Ammon's horn (tissue), 1 donor: ENCODE results near the gene TYW1B.
"Not testable (repeated sequence)": the region's sequence is repeated elsewhere in the genome, so short reads cannot be mapped to it uniquely, and the experiment has no call there.

Experiments
- DNase-seq: peaks from one replicate; pipeline ENCODE4 v3.0.0-alpha.2; 2016; ENCODE audit warnings: low spot score

TYW1B gene

DNA sequence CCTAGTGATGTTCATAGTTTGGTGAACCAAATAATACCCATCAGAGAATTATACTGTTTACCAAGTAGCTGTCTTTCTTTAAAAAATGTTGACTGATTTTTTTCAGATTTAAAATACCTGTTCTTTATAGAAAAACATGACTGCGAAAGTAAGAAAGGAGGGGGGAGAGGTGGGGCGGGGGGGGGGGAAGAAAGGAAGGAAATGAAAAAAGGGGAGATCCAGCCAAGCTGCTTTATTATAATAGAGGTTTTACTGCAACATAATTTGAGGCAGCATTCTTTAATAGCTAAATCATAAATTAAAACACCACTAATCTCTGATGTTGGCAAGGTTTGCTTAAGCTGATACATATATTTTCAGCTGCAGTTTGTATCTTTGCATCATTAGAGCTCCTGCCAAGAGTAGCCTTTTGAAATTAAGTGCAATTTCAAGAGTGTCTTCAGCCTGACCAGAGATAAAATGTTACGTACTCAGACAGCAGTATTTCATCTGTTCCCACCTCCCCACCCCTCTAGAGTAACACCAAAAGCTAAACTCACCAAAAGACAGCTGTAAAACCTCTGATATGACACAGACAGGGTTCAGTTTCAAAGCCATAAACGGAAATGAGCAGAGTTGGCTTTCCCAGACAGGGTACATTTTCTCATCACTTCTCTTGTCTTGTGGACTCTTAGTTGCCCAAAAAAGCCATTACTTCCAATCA is 202.1 kb downstream of the TYW1B start:
- not testable (repeated sequence) for DNase-seq

DNA sequence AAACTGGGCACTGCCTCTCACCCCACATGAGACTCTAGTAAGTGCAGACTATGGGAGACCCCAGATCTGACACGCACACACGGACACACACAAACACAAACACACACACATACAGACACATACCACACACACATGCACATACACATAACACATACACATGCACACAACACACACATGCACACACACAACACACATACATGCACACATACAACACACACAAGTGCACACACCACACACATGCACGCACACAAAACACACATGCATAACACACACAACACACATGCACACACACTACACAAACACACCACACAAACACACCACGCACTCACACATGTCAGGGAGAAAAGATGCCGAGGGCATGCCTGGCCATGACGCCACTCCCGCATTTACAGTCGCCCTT is 205.5 kb downstream of the TYW1B start:
- DNase-seq = no peak

DNA sequence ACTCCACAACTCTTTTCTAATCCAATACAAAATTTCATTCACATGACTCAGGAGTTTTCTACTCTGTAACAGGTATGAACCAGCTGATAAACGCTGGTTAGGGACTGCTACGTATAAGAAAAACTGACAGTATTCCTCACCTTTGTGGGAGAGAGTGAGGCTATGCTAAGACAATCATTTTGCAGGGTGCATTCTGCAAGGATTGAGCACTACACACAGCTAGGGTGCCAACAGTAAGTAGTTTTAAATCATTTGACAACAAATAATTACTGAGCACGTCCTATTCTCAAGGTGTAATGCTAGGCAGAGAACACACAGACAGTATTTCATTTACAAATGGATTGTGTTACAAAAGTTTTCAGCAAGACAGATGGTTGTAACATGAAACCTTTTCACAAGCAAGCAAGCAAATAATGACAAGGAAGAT is 206.2 kb downstream of the TYW1B start:
- DNase-seq = not testable (repeated sequence)

DNA sequence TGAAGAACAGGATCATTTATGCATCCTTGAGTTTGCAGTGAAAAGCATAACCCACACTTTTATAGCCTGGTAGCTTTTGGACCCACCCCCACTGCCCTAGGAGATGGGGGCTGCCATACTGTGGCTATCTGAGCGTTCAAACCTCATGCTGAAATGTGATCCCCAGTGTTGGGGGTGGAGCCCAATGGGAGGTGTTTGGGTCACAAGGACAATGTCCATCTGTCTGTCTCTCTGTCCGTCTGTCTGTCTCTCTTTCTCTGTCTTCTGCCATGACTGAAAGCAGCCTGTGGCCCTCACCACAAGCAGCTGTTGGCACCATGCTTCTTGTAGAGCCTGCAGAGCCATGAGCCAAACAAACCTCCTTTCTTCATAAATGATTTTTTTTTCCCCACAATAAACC is 207.1 kb downstream of the TYW1B start:
- not testable (repeated sequence) for DNase-seq

DNA sequence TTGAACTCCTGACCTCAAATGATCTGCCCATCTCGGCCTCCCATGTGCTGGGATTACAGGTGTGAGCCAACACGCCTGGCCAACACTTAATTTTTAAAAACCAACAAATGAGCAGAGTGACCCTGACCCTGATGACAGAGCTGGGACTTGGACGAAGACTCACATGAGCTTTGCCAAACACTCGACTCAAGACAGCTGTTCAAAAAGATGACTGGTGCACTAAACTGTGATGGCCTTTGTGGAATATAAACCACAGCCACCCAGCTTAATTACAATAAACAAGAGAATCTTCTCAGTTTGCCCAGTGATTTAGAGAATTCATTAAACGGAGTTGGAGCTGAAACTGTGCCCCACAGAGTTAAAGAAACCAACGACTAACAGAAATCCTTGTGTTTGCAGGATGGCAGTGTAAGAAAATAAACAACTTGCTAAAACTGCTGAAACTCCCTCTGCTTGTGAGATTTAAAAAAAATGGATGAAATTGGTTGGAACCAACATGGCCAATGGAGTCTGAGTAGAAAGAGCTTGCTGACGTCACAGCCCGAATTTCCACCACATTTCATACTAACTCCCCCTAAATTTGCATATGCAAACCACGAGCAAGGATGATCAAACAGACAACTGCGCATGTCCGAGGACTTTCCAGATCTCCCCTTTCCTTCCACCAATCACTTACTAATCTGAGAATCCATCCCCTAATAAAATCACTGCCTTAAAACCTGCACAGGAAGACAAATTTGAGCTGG is 209.4 kb downstream of the TYW1B start:
- peak; percentile 29 for DNase-seq

DNA sequence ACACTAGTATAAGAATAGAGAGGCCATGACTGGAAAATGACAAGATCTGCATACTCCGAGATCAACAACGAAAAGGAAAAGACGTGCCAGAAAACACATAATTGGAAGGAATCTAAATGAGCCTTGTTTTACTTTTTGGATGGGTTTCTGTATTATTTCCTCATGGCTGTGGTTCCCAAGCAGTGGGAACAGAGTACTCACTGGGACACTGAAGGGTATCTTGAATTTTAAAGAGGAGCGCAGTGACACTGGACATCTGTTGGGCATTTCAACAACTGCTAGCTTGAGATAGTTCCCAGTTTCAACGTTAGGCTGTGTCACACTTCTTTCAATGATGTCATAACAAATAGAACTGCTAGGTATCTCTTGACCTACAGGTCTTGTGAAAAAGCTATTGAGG is 218.2 kb downstream of the TYW1B start:
- not testable (repeated sequence) for DNase-seq

DNA sequence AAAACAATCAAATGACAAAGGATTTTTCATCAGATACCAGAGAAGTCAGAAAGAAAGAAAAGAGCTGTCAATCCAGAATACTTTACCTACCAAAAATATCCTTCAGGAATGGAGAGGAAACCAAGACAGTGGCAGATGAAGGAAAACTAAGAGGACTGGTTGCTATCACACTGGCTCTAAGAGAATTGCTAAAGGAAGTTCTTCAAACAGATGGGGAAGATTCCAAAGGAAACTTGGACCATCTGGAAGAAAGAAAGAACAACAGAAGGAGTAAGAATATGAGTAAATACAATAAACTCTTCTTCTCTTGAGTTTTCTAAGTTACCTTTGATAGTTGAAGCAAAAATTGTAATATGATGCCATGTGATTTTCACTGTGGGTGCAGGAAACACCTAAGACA is 220.0 kb downstream of the TYW1B start:
- not testable (repeated sequence) for DNase-seq

DNA sequence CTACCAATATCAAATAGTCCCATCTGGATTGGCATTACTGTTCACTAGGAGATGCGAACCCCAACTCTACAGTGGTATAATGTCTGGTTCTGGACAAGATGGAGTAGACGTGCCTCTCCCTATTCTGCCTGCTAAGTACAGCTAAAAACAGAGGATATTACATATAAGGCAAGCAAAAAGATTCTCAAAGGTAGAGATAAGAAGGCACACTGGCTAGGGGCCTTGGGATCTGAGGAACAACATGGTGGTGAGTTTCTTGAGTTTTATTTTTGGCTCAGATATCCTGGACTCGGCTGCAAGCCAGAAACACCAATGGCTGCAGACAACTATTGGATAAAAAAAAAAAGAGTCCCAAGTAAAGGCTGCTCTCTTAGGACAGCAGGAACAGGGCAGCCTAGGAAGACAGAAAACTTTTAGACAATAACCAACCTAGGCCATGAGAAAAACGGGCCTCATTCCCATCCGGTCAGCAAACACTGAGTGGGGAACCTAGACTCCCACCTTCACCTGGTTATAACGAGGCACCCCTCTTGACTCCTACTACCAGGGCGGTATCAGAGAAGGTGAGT is 222.1 kb downstream of the TYW1B start:
- not testable (repeated sequence) for DNase-seq

DNA sequence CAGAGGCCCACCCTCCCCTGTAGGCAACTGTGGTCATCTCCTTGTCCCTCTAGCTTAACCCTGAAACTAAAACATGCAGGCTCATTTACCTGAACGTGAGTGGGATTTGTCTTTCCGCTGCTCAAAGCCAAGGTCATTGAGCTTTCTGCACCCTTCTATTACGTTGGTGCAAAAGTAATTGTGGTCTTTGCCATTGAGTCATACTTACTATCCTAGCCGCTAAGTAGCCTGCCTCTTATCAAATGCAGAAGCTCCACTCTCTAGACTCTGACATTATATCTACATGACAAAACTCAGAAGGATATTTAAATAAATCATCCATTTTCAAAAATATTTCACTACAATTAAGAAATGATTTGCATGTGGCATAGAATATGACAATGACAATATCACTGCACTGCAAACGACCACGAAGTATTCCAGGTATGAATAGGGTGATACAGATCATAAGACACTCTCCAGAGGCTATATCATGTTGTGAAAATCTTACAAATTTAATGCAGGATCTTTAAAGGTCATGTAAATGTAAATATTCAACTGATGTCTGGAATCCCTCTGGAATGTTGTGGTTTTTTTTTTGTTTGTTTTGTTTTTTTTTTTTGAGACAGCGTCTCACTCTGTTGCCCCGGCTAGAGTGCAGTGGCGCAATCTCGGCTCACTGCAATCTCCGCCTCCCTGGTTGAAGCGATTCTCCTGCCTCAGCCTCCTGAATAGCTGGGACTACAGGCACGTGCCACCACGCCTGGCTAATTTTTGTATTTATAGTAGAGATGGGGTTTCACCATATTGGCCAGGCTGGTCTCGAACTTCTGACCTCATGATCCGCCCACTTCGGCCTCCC is 223.0 kb downstream of the TYW1B start:
- not testable (repeated sequence) for DNase-seq

DNA sequence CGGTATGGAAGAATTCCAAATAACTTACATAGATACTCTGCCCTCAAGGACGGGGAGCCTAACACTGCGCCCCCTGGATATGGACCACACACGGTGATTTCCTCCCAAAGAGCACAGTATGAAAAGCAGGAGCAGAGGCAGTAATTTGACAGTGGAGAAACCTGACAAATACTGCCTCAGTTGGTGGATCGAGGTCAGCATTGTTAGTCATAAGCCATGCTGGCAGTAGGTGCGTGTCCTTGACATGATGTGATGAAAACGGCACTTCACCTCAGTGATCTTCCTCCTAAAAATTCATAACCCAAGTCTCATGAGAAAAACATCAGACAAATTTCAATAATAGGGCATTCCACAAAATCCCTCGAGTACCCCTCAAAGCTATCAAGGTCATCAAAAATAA is 224.5 kb downstream of the TYW1B start:
- not testable (repeated sequence) for DNase-seq

DNA sequence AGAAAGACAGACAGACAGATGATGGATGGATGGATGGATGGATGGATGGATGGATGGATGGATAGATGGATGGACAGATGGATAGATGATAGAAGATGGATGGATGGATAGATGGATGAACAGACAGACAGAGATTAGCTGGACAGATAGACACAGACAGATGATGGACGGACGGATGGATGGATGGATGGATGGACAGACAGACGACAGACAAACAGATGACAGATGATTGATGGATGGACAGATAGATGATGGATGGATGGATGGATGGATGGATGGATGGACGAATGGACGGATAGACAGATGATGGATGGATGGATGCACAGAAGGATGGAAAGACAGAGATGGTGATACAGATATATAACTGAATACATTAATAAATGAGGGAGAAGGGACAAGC is 224.9 kb downstream of the TYW1B start:
- DNase-seq = no peak

DNA sequence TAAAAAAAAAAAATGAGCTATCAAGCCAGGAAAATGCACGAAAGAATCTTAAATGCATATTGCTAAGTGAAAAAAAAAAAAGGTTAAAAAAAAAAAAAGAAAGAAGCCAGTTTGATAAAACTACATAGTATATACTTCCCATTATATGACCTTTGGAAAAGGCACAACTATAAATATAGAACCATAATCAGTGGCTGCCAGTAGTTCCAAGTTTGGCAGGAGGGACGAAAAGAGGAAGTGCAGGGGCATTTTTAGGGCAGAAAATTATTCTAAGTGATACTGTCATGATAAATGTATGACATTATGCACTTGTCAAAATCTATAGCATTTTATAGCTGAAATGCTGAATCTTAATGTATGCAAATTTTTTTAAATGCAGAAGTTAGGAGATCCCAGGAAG is 226.3 kb downstream of the TYW1B start:
- DNase-seq = not testable (repeated sequence)

DNA sequence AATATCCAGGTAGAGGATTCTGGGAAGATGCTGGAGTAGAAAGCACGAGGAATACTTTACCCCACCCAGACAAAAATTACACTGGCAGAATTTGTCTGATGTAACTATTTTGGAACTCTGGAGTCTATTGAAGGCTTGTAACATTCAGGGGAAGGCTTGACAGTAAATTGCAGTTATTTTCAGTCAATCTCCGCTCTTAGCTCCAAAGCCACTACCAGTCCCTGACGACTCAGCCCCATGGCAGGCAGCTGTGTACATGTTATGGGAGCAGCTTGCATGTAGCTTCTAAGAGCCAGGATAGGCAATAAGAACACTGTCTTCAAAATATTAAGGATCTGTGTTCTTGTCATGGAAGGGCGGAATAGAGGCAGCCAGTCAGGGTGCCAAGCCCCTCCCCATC is 238.0 kb downstream of the TYW1B start:
- not testable (repeated sequence) for DNase-seq

DNA sequence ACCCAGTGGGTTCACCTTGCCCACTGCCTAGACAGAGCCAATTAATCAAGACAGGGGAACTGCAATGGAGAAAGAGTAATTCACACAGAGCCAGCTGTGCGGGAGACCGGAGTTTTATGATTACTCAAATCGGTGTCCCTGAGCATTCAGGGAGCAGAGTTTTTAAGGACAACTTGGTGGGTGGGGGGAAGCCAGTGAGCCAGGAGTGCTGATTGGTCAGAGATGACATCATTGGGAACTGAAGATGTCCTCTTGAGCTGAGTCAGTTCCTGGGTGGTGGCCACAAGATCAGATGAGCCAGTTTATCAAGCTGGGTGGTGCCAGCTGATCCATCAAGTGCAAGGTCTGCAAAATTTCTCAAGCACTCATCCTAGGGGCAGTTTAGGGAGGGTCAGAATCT is 240.7 kb downstream of the TYW1B start:
- DNase-seq = not testable (repeated sequence)

DNA sequence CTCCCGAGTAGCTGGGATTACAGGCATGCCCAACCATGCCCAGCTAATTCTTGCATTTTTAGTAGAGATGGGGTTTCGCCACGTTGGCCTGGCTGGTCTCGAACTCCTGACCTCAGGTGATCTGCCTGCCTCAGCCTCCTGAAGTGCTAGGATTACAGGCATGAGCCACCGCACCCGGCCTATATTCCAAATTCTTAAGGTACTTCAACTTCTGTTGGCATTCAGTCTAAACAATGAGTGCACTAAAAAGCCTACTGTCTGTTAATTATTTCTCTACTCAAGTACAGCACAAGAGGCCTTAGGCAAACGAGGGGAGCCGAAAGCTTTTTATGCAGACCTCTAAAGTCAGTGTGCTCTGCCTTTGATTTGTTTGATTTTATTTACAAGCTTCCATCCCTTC is 243.4 kb downstream of the TYW1B start:
- DNase-seq = not testable (repeated sequence)

DNA sequence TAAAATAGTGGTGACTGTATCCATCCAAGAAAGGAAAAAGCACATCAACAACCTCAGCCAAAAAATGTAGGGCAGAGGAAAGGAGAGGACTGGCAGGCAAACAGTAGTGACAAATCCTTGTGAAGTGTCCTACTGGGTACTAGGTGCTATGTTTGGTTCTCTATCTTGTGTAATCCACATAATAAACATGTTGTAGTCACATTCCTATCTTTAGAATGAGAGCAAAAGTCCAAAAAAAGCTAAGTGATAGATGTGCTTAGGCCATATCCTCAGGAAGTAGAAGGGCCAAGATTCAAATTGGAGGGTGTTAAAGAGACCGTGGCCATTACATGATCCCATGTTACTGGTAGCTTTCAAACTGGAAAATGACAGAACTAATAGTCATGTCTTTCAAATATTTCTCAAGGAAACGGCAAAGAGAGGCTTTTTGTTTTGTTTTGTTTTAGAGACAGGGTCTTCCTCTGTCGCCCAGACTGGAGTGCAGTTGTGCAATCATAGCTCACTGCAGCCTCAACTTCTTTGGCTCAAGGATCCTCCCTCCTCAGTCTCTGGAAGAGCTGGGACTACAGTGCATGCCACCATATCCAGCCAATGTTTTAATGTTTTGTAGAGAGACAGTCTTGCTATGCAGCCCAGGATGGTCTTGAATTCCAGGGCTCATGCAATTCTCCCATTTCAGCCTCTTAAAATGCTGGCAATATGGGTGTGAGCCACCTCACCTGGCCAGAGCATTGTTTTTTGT is 244.2 kb downstream of the TYW1B start:
- not testable (repeated sequence) for DNase-seq

DNA sequence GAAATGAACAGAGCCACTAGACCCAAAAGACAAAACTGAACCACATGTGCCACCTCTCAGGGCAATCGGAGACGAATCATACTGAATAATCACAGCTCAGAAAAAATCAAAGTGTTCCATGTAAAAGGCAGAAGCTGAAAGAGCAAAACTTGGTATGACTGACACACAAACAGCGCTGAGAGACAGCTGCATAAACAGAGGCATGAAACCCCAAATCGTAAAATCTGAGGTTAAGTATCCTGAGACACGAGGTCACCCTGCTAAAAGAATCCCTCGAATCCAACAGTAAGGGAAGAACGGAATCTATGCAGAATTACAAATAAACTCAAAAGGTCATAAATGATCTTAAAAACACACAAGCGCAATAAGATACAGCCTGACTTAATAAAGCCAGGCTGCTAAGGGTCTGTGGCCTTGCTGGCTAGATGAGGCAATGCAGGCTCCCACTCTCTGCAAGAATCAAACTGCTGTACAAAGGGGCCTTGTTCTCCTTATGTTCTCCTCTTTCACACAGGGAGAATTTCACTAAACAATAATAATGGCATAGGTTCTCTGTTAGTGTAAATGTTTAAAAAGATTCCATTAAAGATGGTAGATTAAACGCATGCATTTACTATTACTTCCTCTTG is 247.7 kb downstream of the TYW1B start:
- peak; percentile 1 for DNase-seq

DNA sequence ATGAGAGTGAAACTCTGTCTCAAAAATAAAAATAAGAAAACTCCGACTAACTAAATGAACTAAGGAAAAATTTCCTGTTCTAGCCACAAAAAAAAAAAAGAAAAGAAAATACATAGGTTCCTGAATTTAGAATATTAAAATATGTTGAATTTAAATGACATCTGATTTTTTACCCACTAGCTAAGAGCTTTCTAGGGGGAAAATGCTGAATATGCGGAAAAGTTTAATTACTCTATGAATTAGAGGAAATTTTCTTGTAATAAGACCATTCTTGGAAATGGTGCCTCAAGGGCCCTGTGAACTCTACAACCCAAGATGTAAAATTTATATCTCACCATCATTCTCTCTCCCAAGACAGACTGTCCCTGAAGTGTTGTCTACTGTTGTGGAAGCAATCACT is 250.9 kb downstream of the TYW1B start:
- no peak for DNase-seq

DNA sequence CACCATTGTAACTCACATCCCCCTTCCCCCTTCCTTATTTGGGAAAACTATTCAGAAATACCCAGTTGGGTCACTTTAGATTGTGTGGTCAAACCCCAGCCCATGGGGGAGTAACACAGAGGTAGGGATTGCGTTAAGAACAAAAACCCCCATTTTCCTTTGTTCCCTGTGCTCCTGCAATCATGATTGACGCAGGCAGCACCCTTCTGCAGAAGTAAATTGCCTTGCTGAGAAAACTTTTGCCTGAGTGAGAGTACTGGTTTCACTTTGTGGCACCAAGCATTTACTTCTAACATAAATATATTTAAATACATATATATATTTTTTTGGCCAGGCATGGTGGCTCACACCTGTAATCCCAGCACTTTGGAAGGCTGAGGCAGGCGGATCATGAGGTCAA is 266.0 kb downstream of the TYW1B start:
- DNase-seq = not testable (repeated sequence)

DNA sequence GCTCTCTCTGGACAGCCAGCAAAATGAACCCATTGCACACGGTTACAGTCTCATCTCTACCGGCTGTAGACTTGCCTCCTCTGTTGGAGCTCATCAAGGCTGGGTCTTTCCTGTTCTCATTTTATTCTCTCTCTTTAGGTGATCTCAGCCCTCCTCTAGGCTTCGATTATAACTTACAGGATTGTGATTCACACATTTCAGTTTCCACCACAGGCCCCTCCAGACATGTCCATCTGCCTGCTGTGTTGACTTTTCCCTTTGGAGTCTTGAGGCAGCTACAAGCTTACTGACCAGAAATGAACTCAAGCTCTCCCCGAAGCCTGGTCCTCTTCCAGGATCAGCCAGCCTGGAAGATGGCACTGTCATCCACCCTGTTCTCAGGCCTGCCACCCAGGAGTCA is 268.5 kb downstream of the TYW1B start:
- DNase-seq = not testable (repeated sequence)

DNA sequence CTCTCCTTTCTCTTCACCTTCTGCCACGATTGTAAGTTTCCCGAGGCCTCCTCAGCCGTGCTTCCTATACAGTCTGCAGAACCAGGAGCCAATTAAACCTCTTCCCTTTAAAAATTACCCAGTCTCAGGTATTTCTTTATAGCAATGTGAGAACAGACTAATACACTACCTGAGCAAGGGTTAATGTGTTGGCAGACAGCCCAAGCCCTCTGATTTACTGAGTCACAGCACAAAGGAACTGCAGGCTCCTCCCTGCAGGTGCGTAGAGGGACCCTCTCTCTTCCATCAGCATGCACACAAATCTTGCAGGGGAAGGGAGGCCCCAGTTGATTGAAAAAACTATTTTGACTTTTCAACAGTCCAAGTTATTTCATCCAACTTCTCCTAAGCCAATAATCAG is 271.3 kb downstream of the TYW1B start:
- not testable (repeated sequence) for DNase-seq
